Measurements from ENCODE around the gene BDKRB1.

GRCh38 chr14:96215452-96216244, 40.4 kb upstream of the BDKRB1 start:
- TF ChIP-seq, protein P1, sequence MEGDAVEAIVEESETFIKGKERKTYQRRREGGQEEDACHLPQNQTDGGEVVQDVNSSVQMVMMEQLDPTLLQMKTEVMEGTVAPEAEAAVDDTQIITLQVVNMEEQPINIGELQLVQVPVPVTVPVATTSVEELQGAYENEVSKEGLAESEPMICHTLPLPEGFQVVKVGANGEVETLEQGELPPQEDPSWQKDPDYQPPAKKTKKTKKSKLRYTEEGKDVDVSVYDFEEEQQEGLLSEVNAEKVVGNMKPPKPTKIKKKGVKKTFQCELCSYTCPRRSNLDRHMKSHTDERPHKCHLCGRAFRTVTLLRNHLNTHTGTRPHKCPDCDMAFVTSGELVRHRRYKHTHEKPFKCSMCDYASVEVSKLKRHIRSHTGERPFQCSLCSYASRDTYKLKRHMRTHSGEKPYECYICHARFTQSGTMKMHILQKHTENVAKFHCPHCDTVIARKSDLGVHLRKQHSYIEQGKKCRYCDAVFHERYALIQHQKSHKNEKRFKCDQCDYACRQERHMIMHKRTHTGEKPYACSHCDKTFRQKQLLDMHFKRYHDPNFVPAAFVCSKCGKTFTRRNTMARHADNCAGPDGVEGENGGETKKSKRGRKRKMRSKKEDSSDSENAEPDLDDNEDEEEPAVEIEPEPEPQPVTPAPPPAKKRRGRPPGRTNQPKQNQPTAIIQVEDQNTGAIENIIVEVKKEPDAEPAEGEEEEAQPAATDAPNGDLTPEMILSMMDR (IDR thresholded peaks at IDR 0.05; ENCODE audit: insufficient read depth, low read length, poor library complexity, severe bottlenecking): no peak
- TF ChIP-seq EZH2phosphoT487 (conservative IDR thresholded peaks at IDR 0.05; ENCODE audit: low read length): no peak
